ENCODE data around the gene B4GALNT4.
"Not testable (repeated sequence)": the region's sequence is repeated elsewhere in the genome, so short reads cannot be mapped to it uniquely, and the experiment has no call there.

B4GALNT4 gene

DNA sequence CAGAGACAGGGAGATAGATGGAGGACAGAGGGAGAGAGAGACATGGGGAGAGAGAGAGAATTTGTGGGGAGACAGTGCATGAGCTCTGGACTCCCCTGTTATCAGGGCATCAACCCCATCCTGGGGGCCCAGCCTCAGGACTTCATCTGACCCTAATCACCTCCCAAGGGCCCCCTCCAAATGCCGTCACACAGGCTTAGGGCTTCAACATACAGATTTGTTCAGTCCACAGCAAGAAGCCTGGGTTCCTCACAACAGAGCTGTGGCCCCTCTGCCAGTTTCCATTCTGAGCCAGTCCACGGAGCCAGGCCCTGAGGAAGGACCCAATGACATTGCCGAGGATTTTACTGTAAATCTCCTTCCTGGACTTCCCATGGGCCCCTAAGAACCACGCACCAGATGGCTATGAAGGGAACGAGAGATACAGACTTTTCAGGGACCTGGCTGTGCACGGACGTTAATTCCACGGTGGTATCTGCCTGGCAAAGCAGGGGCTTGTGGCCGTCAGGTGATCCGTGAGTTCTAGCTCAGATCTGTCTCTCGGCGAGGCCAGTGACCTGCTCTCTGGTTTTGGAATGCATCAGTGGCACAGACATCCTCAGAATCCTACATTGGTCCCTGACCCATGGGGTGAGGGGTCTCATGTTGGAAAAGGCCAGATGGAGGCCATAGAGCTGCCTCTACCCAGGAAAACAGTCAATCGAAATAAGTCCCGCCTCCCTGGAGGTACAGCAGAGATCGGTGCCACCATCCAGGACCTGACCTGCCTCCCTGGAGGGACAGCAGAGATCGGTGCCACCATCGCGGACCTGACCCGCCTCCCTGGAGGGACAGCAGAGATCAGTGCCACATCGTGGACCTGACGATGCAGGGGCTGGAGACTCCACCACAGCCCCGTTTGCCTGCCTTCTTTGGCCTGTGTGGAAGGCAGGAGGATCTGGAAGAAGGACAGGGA lies 8.7 kb upstream of the B4GALNT4 start:
- DNase-seq = no peak

DNA sequence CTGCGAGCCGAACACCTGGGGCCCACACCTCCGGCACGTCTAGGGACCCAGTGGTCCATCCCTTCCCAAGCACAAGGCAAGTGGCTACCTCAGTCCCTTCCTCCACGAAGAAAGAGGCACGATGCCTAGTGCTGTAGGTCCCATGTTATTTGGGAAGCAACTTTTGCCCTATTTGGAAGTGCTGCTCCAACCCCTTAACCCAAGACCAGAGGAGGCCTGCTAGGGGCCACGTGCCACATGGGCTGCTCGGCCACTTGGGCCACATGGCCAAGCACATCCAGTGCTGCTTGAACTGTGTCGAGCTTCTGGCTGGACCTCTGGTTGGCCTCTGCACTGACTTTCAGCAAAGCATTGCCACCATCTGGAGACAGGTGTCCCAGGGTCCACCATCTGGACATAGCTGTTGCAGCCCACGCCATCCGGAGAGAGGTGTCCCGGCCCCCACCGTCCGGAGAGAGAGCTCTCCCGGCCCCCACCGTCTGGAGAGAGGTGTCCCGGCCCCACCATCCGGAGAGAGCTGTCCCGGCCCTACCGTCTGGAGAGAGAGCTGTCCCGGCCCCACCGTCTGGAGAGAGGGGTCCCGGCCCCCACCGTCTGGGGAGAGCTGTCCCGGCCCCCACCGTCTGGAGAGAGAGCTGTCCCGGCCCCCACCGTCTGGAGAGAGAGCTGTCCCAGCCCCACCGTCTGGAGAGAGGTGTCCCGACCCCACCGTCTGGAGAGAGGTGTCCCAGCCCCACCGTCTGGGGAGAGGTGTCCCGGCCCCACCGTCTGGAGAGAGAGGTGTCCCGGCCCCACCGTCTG lies 6.5 kb upstream of the B4GALNT4 start:
- DNase-seq = no peak

DNA sequence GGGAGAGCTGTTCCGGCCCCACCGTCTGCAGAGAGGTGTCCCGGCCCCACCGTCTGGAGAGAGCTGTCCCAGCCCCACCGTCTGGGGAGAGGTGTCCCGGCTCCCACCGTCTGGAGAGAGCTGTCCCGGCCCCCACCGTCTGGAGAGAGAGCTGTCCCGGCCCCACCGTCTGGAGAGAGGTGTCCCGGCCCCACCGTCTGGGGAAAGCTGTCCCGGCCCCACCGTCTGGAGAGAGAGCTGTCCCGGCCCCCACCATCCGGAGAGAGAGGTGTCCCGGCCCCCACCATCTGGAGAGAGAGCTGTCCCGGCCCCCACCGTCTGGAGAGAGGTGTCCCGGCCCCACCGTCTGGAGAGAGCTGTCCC lies 5.9 kb upstream of the B4GALNT4 start:
- not testable (repeated sequence) for DNase-seq

DNA sequence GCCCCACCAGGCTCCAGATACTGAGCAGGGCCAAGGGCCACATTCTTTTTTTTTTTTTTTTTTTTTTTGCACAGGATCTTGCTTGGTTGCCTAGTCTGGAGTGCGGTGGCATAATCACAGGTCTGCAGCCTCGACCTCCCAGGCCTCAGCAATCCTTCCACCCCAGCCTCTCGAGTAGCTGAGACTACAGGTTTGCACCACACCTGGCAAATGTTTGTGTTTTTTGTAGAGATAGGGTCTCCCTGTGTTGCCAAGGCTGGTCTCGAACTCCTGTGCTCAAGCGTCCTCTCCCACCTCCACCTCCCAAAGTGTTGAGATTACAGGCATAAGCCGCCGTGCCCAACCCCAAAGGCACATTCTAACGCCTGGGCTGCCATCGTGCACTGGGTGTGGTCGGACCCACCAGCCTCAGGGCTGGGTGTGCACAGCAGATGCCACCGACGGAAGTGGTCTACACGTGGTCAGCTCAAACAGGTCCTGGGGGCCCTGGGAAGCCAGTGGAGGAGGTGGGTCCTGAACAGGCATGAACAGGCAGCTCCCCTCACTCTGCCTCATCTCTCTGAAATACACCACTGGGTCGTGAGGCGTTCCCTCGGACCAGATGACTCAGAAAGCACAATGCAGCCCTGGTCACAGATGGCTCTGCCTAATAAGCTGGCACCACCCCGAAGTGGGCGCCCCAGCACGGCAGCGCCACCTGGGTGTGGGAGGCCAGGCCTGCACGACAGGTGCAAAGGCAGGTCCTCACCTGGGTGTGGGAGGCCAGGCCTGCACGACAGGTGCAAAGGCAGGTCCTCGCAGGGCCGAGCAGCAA lies 5.1 kb upstream of the B4GALNT4 start:
- no peak for DNase-seq

DNA sequence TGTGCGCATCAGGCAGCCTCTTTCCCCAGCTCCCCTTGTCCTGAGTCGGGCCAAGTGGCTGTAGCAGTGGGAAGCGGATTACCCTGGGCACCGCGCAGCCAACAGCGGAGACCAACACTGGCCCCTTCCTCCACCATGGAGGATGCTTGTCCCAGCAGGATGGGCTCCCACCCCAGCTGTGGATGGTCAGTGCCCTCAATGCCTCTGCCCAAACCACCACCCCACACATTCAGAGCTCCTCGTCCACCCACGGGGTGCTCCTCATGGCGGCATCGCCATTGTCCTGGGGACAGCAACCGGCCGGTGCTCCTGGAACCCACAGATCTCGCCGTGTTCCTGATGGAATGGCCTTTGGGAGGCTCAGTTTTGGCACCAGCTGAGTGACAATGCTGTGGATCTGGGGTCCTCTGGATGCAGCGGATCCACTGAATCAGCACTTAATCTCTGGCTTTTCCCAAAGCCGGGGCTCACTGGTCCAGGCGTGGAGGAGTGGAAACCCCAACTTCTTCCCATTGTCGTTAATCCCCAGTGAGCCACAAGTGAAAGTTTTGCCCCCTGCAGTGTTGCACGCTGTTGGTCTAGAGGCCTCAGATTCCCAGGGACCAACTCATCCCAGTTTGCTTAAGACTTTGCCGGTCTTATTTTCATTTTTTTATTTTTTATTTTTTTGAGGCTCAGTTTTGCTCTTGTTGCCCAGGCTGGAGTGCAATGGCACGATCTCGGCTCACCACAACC lies 4.1 kb upstream of the B4GALNT4 start:
- no peak for DNase-seq

DNA sequence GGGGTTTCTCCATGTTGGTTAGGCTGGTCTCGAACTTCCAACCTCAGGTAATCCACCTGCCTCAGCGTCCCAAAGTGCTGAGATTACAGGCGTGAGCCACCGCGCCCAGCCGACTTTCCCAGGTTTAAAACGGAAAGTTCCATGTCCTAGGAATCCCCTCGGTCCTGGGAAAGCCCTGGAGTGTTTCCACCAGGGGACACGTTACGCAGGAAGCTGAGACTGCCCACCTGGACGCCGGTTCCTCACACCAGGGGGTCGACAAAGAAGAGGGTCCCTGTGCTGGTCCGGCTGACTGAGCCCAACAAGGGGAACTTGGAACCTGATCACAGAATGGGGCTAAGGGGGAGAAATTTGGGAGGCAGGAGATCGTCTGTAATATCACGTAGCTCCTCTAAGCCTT lies 3.5 kb upstream of the B4GALNT4 start:
- no peak for DNase-seq

DNA sequence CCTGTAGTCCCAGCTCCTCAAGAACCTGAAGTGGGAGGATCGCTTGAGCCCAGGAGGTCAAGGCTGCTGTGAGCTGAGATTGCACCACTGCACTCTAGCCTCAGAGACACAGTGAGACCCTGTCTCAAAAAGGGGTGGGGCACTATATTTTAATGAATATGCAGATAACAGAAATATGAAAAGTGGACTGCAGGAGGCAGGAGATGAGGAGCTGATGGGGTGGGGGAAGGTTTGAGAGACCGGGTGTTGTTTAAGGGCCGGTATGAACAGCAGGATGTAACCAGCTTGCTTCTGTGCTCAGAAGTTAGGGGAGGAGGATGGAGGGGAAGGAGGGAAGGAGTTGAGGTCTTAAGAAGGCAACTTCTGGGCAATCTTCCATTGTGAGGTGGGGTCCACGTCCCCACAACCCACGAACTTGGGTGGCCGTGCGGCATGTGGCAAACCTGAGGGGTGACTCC lies 1.3 kb upstream of the B4GALNT4 start:
- DNase-seq = no peak

DNA sequence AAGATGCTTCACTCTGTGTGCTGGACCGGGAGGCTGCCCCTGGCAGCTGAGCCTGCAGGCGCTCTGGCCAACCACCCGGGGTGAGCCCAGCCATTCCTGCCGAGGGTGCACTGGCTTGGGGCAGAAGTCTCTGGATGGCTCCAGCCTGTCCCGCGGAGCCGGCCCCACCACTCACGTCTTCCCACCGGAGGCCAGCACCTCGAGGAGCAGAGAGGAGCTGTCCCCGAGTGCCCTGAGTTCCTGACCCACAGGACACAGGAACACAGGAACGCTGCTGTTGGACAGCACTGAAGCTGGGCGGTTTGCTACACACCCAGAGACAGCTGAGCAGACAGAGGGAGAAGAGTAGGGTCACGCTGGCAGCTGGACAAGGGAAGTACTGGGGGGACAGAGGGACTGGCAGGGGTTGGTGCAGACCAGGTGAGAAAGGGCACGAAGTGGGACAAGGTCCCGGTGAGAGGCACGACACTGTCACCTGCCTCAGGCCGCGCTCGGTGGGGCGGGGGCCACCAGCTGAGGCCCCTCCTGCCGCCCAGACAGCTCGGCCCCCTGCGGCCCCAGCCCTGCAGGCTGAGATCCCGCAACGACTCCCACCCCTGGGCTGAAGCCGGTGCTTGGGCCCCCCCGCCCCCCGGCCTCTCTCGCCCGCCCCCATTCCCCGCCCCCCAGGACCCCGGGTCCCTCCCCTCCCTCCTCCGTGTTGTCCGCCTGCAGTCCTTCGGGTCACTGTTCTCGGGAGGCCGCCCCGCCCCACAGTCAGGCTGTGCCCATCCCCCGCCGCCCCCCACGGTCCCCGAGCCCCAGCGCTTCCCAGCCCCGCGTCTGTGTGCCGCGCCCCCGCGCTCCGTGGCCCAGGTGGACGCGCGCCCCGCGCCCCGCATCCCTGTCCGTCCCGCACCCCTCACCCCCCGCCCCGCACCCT lies 624 bp upstream of the B4GALNT4 start:
- no peak for DNase-seq

DNA sequence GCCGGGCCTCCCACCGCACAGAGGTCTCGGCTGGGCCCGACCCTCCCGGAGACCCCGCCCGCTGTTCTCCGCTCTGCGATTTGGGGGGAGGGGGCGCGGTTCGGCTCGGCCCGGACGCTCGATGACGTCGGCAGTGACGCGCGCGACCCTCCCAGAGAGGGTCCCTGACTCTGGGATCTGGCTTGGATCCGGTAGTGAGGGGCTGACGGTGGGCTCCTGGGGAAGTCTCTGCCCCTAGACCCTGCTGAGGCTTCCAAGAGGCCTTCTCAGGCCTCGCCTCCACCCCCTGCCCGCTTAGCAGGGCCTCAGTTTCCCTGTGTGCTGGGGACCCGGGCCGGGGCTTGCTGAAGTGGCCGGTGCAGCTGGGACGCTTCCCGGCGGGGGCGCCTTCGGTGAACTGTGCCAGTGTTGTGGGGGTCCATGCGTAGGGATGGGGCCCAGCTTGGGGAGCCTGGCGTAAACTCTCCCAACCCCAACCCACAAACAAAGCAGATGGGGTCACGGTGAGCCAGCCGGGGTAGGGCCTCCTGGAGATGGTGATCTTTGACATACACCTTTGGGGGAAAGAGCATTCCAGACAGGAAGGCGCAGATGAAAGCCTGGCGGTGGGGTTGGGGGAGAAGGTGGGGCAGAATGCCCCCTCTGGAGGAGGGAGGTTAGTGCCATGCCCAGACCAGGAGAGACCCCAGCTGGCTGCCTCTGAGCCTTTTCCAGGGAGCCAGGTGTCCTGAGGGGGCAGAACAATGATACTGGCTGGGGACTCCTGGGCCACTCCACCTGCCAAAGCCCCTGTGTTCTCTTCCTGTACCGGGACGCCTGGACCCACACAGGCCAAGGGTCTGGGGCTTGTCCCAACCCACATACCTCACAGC lies 1.0 kb downstream of the B4GALNT4 start:
- DNase-seq = no peak

DNA sequence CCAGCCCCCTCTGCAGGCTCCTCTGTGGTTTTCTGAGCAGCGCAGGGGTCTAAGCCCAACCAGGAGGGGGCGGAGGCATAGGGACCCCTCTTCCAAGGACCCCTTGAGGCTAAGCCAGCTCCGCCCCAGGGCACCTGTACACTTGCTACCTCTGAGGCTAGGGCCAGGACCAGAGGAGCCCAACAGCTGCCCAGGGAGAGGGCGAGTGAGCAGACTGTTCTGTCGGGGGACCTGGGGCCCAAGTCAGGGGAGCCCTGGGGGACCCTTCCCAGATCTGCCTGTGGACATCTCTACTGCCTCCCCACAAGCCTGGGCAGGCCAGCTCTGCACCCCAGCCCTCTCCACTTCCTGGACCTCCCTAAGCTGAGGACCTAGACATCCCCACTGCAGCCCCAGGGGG lies 1.8 kb downstream of the B4GALNT4 start:
- no peak for DNase-seq

DNA sequence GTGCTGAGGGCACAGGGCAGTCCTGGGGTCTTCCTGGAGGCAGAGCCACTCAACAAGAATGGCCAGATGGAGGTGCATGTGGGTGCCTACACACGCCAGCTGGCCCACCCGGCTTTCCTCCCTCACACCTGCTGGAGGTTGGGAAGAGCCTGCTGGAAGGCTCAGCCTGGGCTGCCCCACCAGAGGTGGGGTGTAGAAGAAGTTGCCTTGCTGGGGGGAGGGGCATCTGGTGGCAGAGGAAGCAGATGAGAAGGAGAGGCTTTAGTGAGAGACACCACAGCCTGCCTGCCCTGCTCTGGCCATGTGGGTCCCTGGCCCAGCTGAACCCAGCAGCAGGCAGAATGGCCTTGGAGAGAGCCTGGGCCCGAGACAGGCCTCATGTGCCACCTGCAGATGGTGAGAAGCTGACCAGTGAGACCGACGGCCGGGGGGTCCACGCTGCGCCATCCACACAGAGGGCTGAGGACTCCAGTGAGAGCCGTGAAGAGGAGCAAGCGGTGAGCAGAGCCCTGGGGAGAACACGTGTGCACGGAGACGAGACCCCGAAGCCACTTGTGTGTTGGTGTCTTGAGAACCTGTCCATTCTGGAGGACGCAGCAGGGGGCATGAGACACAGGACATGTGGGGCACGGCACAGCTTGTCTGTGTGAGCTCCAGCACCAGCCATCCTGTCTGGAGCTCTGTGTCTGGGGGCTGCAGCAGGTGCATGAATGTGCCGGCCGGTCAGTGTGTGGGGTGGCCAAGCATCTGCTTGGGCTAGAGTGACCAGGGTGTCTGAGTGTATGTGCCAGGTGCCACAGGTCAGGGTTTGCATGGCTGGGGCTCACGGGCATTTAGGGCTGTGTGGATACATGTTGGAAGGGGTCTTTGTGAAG lies 2.7 kb downstream of the B4GALNT4 start:
- no peak for DNase-seq

DNA sequence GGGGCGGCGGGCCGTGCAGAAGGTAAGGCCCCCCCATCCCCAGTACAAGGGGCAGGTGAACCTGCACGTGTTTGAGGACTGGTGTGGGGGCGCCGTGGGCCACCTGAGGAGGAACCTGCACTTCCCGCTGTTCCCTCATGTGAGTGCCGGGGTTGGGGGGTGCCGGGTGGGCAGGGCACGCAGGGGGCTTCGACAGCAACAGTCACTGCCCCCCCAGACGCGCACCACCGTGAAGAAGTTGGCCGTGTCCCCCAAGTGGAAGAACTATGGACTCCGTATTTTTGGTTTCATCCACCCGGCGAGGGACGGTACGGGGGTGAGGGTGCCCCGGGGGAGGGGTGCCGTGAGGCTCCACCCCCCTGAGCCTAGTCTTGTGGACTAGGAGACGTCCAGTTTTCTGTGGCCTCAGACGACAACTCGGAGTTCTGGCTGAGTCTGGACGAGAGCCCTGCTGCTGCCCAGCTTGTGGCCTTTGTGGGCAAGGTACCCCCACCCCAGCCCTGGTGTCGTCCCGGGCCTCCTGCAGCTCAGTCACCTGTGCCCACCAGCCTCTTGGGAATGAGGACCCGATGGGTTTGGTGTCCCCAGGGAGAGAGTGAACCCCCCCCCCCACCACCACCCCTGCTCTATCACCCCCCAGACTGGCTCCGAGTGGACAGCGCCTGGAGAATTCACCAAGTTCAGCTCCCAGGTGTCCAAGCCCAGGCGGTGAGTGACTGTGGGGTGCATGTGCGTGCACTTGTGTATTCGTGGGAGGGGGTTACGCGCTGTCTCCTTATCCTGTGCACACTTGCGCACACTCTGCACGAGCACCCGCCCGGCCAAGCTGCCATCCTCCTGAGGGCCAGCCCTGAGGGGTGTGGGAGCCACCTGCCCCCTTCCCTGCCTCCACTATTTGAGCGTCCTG lies 3.8 kb downstream of the B4GALNT4 start:
- DNase-seq = no peak

DNA sequence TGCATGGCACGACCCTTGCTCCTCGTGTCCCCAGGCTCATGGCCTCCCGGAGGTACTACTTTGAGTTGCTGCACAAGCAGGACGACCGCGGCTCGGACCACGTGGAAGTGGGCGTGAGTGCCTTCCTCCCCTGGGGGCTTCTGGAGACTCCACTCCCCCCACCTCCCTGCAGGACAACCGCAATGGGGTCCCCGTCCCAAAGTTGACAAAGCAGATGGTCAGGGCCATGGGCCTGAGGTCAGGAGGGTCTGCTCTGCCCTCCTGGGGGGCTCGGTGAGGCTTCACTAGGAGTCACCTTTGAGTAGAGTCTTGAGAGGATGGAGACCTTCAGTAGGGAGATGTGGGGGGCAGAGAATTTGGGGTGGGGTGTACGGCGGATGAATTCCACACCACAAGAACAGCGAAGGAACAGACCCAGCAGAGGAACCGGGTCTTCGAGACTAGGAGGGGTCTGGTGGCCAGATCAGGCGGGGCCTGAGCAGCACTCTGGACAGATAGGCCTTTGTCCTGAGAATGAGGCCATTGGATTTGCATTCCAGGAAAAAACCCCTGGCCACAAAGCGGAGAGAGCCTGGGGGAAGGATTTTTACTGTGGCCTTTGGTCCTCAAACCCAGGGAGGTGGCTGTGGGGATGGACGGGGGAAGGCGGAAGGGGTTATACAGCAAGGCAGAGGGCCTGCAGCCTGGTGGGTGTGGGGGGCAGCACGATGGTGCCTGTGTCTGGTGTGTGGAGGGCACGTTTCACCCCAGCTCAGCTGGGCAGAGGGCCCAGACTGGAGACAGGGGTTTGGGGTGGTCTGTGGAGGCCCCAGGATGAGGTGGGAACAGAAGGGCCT lies 4.6 kb downstream of the B4GALNT4 start:
- no peak for DNase-seq

DNA sequence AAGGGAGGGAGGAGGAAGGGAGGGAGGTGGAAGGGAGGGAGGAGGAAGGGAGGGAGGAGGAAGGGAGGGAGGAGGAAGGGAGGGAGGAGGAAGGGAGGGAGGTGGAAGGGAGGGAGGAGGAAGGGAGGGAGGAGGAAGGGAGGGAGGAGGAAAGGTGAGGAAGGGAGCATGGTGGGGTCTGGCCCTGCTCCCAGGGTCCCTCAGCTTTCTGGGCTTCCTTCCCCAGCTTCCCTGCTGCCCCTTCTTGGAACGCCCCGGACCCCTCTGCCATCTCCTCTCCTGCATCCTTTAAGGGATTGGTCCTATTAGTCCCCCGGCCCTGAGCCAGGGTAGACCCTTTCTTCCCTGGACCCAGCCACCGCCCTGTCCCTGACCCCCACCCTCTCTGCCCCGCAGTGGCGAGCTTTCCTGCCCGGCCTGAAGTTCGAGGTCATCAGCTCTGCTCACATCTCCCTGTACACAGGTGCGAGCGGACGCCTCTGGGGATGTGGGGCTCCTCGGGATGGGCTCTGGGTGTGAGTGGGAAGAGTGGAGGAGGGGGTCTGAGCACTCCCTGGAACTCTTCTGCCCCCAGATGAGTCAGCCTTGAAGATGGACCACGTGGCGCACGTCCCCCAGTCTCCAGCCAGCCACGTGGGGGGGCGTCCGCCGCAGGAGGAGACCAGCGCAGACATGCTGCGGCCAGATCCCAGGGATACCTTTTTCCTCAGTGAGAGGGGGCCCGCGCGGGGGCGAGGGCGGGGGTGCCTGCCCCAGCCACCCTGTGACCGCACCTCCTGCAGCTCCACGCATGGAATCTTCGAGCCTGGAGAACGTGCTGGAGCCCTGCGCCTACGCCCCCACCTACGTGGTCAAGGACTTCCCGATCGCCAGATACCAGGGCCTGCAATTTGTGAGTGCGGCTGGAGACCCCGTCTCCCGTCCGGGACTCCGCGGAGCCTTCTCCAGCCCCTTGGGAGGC lies 6.0 kb downstream of the B4GALNT4 start:
- DNase-seq = no peak

DNA sequence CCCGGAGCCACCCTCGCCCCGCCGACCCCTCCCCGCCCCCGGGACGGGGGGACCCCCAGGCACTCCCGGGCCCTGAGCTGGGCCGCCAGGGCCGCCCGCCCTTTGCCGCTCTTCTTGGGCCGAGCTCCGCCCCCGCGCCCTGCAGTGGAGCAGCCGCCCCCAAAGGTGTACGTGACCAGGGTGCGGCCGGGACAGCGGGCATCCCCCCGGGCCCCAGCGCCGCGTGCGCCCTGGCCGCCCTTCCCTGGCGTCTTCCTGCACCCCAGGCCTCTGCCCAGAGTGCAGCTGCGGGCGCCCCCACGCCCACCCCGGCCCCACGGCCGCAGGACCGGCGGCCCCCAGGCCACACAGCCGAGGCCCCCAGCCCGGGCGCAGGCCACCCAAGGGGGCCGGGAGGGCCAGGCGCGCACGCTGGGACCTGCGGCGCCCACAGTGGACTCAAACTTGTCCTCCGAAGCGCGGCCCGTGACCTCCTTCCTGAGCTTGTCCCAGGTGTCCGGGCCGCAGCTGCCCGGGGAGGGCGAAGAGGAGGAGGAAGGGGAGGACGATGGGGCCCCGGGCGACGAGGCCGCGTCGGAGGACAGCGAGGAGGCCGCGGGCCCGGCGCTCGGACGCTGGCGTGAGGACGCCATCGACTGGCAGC lies 7.4 kb downstream of the B4GALNT4 start:
- no peak for DNase-seq
